Activated naive CD4-positive, alpha-beta T cell treated with anti-CD3 and anti-CD28 coated beads, Interleukin-2, amount 50 U/mL, for 72 hours (primary cell): ENCODE measurements around the gene BDKRB2. TPM values are rescaled to one million over a fixed set of nuclear protein-coding genes. Genes with fewer than 3 reads are reported as not detected.

Experiments
- ATAC-seq, 2 donors: fragments of 150-1000 bp; cut with Tn5 transposase; 2 replicates each; pipeline ENCODE4 v1.10.0; 2021; ENCODE audit warnings: mild to moderate bottlenecking in 2 of 2, moderate library complexity in 2 of 2
- DNase-seq, 2 donors: peaks; one replicate each; pipeline ENCODE4 v3.0.0; 2021 to 2022; ENCODE audit warnings: low spot score in 2 of 2
- H3K27ac Mint-ChIP-seq, 2 donors: one replicate each; pipeline ENCODE4 v1.8.0; 2022; ENCODE audit warnings: mild to moderate bottlenecking in 2 of 2, mixed read lengths in 2 of 2
- H3K36me3 Mint-ChIP-seq, 2 donors: one replicate each; pipeline ENCODE4 v1.8.0; 2022; ENCODE audit warnings: mixed read lengths in 2 of 2
- H3K9me3 Mint-ChIP-seq, 2 donors: one replicate each; pipeline ENCODE4 v1.8.0; 2022; ENCODE audit warnings: mixed read lengths in 2 of 2
- total RNA-seq, 2 donors: library from RNA; stranded (reverse); gene quantifications; one replicate each; pipeline ENCODE4 v1.2.3, GENCODE V29; 2022

BDKRB2 gene
- total RNA-seq, result under 1 TPM in 1 of 2 donors, not detected in 1; 0.08 TPM

GRCh38 chr14:96204151-96205058 lies at the start of gene BDKRB2:
Gene BDKRB2, plus strand, starts transcription at chr14:96204839. Its CDS starts 32,269 bp downstream, at chr14:96237108.
- H3K36me3 Mint-ChIP-seq, result peaks cover 0 to 5% of the 10 kb centered on the region in 2 donors
- no peaks in the 10 kb centered on the region for H3K9me3 Mint-ChIP-seq
- DNase-seq (peak in 1 of 2 donors; percentile 9), ATAC-seq (peak; percentile 74 to 79)
- no peak within 1 kb of the TSS for H3K27ac Mint-ChIP-seq

GRCh38 chr14:96154900-96155299 lies 49.7 kb upstream of the BDKRB2 start:
- no peak for ATAC-seq

DNA sequence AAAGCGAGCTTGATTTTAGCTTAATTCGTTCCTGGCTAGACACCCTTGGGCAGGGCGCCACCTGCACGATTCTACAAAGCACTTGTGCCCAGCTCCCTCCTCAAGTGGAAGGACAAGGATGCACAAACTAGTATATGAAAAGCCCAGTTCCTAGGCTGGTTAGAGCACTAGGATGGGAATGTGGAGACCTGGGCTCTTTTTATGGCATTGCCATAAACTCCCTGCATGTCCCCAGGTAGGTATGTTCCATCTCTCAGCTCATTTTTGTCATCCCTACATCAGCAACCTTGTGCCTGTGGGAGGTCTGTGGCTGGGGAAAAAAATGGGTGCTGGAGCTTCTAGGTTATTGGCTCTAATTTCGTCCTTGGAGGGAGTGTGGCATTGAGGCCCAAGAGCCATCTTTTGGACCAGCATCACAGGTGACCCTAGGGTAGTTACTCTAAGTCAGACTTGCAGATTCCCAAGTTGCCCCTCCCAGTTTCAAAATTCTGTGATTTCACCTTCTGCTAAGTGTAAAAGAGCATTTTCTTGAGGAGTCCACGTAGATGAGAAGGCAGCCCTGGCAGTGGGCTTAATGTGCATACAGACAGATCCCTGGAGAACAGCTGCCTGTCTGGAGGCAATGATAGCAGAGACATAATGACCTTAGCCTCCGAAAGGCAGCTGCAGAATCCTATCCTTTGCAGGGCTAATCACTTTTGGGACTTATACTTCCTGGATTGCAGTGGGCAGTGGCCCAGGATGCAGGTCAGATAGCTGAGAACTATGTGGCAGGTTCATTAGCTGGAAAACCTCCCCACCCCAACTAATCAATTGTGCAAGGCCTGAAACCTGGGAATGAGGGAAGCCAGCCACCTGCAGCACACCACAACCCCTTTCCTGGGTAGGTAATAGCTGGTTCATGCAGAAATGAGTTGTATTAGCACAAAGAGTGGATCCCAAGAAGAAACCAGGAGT lies 47.6 kb upstream of the BDKRB2 start:
- Mint-ChIP-seq H3K9me3 (no peaks in the 10 kb centered on the region), H3K27ac (no peak overlapping the region), H3K36me3 (no peaks in the 10 kb centered on the region)
- ATAC-seq (no peak), DNase-seq (no peak)

More at GRCh38 chr14:96154900-96155299, 49.7 kb upstream of the BDKRB2 start:
- DNase-seq, result no peak
- H3K9me3 Mint-ChIP-seq, result no peaks in the 10 kb centered on the region
- no peak overlapping the region for H3K27ac Mint-ChIP-seq
- no peaks in the 10 kb centered on the region for H3K36me3 Mint-ChIP-seq

DNA sequence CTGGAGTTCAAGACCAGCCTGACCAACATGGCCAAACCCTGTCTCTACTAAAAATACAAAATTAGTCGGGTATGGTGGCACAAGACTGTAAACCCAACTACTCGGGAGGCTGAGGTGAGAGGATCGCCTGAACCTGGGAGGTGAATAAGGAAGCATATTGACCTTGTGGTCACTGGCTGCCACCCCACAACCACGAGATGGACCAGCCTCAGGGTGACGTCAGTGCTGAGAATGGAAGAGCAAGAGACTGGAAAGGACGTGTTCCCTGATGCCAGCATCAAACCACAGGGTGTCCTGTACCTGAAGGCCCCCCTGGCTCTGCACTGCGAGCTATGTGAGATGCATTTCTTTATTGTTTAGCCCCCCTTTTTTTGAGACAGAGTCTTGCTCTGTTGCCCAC lies 45.9 kb upstream of the BDKRB2 start:
- Mint-ChIP-seq H3K36me3 (no peaks in the 10 kb centered on the region), H3K9me3 (no peaks in the 10 kb centered on the region), H3K27ac (peak overlapping the region in 1 of 2 donors; percentile 40)
- no peak for ATAC-seq
- no peak for DNase-seq

DNA sequence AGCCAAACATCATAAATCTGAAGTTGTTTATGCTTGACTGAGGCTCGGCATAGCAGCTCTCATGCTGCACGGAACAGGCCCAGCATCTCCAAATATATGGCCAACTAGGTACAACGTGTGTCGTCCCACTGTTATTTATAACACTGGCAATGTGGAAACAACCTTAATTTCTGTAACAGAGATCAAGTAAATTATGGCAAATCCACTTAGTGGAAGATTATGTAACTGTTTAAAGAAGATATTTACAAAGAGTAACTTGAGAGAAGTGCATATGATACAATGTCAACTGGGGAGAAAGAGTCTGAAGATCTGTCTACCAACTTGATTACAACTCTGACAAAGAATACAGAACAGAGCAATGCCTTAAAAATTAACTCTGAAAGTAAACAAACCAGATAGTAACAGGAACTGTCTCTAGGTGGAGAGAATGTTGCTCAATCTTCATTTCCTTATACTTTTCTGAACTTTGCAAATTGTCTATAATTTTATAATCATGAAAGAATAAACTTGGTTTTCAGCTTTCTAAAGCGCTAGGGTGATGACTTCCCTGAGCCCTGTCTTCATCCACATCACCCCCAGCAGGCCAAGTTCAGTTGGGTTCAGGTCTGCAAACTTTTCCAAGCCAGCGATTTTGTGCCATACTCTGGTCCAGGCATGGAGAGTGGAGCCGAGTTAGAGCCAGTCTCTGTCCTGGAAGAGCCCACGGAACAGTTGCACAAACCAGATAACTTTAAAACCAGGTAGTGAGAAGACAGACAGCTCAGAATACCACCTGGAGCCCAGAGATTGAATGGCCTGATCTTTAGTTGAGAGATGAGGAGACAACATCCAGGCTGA lies 44.3 kb upstream of the BDKRB2 start:
- H3K9me3 Mint-ChIP-seq, result no peaks in the 10 kb centered on the region
- no peaks in the 10 kb centered on the region for H3K36me3 Mint-ChIP-seq
- DNase-seq, result no peak
- H3K27ac Mint-ChIP-seq, result no peak overlapping the region
- no peak for ATAC-seq

GRCh38 chr14:96160913-96161310 lies 43.7 kb upstream of the BDKRB2 start:
- H3K27ac Mint-ChIP-seq, result no peak overlapping the region
- DNase-seq (no peak), ATAC-seq (no peak)
- H3K9me3 Mint-ChIP-seq, result no peaks in the 10 kb centered on the region
- no peaks in the 10 kb centered on the region for H3K36me3 Mint-ChIP-seq

DNA sequence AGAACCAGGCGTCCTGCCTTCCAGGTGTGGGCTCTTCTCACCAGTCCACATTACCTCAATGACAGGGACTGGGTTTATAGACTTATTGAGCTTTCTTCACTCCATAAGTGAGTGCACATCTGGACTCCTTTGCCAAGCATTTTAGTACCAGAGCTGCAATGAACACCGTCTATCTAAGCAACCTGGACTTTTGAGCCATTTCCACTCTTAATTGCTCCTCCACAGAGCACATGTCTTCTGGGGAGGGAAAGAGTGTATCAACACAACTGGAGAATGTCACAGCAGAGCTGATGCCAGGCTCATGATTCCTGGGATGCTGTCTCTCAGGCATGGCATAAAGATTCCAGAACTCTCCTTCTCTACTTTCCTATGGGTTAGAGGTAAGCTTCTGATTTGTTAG lies 43.0 kb upstream of the BDKRB2 start:
- ATAC-seq (no peak), DNase-seq (no peak)
- H3K36me3 Mint-ChIP-seq, result no peaks in the 10 kb centered on the region
- H3K9me3 Mint-ChIP-seq, result no peaks in the 10 kb centered on the region
- no peak overlapping the region for H3K27ac Mint-ChIP-seq

DNA sequence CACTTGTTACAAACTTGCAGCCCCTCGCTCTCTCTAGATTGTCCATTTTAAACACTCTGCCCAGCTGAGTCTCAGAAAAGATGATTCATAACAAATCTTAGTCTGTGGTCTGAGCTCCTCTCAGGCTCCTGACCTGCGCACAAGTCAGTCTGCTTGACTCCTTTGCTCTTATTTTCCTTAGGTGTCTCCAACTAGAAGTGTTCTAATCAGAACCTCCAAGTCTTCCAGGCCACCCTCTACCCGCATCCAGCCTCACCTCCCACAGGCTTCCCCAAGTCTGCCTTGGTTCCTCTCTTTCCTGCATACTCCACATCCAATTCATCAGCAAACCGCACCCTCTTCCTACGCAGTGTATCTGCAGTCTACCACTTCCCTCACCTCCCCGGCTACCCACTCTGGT lies 42.4 kb upstream of the BDKRB2 start:
- DNase-seq (no peak), ATAC-seq (no peak)
- Mint-ChIP-seq H3K9me3 (no peaks in the 10 kb centered on the region), H3K36me3 (no peaks in the 10 kb centered on the region), H3K27ac (no peak overlapping the region)

GRCh38 chr14:96162741-96163140 lies 41.9 kb upstream of the BDKRB2 start:
- DNase-seq (no peak), ATAC-seq (no peak)
- Mint-ChIP-seq H3K27ac (no peak overlapping the region), H3K36me3 (no peaks in the 10 kb centered on the region), H3K9me3 (no peaks in the 10 kb centered on the region)

DNA sequence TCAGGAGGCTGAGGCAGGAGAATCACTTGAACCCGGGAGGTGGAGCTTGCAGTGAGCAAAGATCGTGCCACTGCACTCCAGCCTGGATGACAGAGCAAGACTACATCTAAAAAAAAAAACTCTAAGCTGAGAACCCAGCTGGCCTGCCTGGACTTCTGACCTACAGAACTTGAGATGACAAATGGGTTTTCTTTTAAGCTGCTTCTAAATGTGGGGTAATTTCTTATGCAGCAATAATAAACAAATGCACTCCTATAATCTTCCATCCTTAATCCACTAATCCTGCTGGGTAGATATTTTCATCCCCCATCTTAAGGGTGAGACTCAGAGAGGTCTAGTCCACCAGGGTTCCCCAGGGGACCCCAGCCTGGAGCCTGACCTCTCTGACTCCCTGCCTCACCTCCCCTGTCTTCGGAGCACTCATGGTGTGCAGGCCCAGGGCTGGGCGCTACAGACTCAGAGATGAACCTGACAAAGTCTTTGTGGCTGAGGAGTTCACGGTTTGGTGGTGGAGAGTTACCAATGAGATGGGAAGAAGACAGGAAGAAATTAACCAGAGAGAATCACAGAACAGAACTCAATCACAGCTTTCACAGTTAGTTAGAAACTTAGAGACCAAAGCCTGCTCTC lies 39.7 kb upstream of the BDKRB2 start:
- DNase-seq (no peak), ATAC-seq (no peak)
- Mint-ChIP-seq H3K9me3 (no peaks in the 10 kb centered on the region), H3K27ac (no peak overlapping the region), H3K36me3 (no peaks in the 10 kb centered on the region)

DNA sequence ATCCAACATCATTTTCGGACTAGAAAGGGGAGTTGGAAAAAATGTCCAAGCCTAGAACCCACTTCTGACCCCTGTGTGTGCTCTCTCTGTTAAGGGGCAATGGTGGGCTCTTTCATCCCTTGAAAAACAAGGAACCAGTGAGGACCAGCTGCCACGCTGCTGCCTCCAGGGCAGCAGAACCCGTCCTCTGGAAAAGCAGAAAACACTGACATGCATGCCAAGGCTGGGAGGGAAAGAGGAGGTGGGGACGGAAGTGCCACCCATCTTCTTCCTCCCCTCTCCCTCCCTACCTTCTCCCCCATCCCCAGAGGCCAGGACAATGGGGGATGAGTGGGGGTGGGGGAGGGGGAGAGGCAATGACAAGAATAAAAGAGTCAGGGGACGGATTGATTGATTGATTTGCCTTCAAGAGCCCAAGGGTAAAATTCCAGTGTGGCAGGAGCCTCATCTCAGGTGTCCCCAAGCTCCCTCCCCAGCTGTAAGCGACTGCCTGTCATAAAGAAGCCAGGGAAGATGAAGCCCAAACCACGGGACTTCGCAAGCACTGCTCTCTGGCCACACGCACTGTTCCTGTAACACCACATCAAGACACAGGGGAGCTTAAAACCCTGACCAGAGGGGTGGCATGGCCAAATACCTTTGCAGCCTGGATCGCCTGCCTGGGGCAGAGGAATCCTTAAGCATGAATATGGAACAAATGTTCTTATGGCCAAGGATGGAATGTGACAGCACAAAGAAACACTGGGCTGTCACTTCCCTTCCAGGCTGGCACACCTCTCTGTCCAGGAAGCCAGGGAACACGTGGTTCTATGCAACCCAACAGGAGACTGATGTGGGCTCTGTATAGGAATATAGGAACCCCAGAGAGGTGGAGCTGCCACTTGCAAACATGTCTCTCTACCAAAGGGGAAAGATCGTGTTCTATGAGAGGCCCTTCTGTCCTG lies 38.9 kb upstream of the BDKRB2 start:
- ATAC-seq (no peak), DNase-seq (no peak)
- H3K36me3 Mint-ChIP-seq, result no peaks in the 10 kb centered on the region
- H3K9me3 Mint-ChIP-seq, result no peaks in the 10 kb centered on the region
- H3K27ac Mint-ChIP-seq, result no peak overlapping the region

- Mint-ChIP-seq H3K9me3 (no peaks in the 10 kb centered on the region), H3K27ac (no peak overlapping the region), H3K36me3 (no peaks in the 10 kb centered on the region)
- ATAC-seq (no peak), DNase-seq (no peak)
Measured at GRCh38 chr14:96166461-96167223, 38.0 kb upstream of the BDKRB2 start.

DNA sequence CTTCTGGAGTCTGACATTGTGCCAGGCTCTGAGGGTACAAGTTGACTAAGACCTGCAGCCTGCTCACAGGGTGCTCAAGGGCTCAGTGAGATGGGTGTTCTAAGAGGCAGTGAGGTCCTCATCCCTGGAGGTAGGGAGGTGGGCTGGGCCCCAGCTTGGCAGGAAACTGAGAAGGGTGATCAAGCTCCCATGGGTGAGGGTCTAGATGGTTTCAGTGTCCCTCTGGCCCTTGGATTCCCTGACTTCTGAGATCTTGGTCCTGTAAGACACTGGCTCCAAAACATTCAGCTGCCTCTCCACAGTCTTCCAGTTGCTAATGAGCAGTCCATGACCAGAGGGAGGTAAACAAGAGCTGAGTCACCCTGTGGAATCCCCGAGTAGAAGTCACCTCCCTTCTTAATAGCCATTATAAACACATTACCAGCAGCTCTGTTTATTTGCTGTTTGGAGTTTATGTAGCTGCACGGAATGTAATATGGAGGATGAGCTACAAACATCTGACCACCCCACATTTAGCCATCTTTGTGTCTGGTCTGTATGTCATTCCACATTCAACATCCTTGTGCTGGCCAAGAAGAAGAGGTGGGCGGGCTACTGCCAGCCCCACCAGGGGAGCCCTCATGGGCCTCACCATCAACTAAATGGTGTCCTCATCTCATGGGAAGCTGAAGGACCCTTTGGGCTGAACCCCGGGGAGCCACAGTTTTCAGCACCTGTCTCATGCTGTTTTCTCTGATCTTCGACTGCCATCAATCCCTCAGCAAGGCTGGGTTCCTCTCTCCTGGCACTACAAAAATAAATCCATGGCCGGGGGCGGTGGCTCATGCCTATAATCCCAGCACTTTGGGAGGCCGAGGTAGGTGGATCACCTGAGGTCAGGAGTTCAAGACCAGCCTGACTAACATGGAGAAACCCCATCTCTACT lies 37.2 kb upstream of the BDKRB2 start:
- H3K9me3 Mint-ChIP-seq, result no peaks in the 10 kb centered on the region
- no peak overlapping the region for H3K27ac Mint-ChIP-seq
- no peaks in the 10 kb centered on the region for H3K36me3 Mint-ChIP-seq
- DNase-seq, result no peak
- no peak for ATAC-seq

DNA sequence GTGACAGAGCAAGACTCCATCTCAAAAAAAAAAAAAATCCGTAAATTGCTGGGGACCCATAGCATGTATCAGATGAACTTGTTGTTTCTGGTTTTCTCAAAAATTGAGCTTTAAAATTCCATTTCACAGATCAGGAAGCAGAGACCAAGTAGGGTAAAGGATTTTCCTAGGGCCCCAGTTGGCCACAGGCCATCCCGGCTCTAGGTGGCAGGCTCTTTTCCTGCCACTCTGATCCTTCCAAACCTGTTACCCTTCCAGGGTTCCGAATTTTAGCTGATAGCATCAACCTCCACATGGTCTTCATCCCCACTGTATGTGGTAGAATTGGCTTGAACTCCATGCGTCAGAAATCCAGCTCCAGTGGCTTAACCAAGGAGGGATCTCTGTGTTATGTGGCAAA lies 36.1 kb upstream of the BDKRB2 start:
- Mint-ChIP-seq H3K9me3 (no peaks in the 10 kb centered on the region), H3K36me3 (no peaks in the 10 kb centered on the region), H3K27ac (no peak overlapping the region)
- no peak for ATAC-seq
- no peak for DNase-seq
